Stimulated activated CD4-positive, alpha-beta T cell treated with anti-CD3 and anti-CD28 coated beads, Interleukin-2, amount 100 ng/mL, for 4 hours (primary cell): ENCODE results near the gene SYNDIG1.
"Not testable (repeated sequence)": the region's sequence is repeated elsewhere in the genome, so short reads cannot be mapped to it uniquely, and the experiment has no call there.

Experiments used
- DNase-seq: peaks from one replicate; pipeline ENCODE4 v3.0.0-alpha.2; 2020; ENCODE audit warnings: low read depth

The SYNDIG1 gene

GRCh38 chr20:24493181-24493580 lies 23.8 kb downstream of the SYNDIG1 start:
- DNase-seq: no peak

GRCh38 chr20:24493661-24494459 lies 24.4 kb downstream of the SYNDIG1 start:
- no peak for DNase-seq

DNA sequence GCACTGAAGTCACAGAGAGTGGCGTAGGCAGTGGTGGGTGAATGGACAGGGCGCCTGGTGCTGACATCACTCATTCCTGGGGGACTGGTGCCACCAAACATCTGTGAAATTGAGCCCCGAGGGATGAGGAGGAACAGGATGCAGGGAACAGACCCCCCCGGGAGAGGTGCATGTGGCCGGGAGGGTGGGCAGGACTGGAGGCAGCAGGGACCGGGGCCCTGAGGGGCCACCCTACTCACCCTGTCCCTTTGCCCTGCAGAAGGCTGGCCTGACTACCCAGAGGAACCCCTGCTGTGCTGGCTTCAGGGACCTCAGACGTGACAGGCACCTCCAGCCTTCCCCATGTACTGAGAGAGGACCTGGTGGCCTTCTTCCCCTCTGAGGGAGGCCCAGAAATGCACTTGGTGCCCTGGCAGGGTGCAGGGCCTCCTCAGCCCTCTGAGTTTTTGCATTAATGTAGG lies 25.1 kb downstream of the SYNDIG1 start:
- DNase-seq: no peak

GRCh38 chr20:24495266-24495665 lies 25.8 kb downstream of the SYNDIG1 start:
- no peak for DNase-seq

- no peak for DNase-seq
Observed at GRCh38 chr20:24497851-24498250, 28.4 kb downstream of the SYNDIG1 start.

GRCh38 chr20:24498641-24499040 lies 29.2 kb downstream of the SYNDIG1 start:
- no peak for DNase-seq

DNA sequence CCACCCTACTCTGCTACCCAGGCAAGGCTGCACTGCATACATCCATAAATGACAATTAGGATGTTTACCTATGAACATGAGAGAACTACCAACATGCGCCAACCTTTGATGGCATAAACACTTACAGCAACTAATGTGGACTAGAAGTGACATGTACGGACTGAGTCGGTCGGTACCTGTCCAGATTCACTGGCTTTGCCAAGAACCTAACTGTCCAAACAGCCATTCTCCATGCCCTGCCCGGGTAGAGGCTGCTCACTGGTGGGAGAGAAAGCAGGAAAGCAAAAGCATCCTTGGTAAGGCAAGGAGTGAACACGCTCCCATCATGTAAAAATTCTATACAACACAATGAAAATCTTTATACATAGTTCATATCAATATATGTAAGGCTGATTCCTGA lies 30.0 kb downstream of the SYNDIG1 start:
- DNase-seq: no peak

GRCh38 chr20:24501764-24502556 lies 32.5 kb downstream of the SYNDIG1 start:
- DNase-seq: no peak

DNA sequence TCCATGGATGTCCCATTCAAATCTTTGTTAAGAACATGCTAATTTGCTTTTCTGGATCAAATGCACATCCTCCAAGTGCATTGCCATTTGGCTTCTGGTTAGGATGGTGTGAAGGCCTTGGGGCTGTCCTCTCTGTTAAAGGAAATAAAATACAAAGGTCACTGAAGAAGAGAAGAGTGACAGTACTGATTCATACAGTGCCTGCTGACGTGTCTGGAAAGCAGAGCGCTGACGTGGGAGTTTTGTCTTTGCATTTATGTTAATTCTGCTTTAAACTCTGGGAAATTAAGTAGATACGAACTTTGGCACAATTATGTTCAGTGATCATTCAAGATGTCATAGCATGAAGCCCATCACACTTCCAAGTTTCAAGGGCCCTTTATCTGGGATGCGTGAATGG lies 33.2 kb downstream of the SYNDIG1 start:
- DNase-seq: no peak

GRCh38 chr20:24503352-24503931 lies 34.0 kb downstream of the SYNDIG1 start:
- no peak for DNase-seq

- DNase-seq: no peak
Observed at GRCh38 chr20:24504331-24505285, 35.2 kb downstream of the SYNDIG1 start.

GRCh38 chr20:24506146-24506545 lies 36.7 kb downstream of the SYNDIG1 start:
- no peak for DNase-seq

DNA sequence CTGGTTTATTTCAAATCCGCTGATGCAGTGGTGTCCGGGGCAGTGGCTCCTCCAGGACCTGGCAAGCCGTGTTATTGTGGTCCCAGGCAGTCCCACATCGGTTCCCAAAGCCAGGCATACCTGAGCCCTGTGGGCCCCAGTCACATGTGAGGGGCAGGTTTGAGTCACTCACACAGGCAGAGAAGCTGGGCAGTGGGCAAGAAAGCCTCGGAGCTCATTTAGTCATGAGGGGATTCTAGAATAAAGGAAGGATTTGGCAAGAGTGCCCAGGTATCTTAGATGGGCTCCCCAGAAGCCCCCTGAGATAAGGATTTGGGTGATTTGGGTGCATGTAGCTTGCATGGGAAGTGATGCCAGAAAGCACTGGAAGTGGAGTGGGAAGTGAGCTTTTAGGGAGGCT lies 37.3 kb downstream of the SYNDIG1 start:
- no peak for DNase-seq

DNA sequence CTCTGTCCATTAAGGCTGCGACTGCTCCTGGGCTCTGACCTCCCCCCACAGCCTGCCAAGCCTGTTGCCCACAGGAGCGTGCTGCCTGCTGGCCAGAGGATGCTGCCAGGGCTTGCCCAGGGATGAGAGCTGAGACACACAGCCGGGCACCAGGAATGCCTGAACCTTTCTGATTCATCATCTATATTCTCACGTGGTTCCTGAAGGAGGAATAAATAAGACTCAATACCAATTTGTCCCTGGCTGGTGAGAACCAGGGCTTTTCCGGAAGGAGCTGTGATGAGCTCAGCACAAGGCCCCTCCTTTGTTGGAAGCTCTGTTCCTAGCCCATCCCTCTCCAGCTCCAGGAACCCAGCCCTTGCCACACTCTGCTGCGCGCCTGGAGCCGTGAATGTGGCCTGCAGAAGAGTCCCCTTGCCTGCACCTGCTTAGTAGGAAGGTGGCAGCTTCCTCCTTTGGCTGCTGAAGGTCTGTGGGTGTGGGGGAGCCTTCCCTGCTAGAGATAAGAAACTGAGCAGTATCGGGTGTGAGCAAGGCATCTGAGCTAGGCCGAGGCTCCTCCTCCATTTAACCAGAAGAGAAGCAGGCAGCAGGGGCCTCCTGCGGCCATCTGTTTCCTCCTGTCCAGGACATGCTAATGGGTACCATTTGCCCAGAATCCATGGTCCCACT lies 37.9 kb downstream of the SYNDIG1 start:
- DNase-seq: no peak

GRCh38 chr20:24512441-24512840 lies 43.0 kb downstream of the SYNDIG1 start:
- not testable (repeated sequence) for DNase-seq

DNA sequence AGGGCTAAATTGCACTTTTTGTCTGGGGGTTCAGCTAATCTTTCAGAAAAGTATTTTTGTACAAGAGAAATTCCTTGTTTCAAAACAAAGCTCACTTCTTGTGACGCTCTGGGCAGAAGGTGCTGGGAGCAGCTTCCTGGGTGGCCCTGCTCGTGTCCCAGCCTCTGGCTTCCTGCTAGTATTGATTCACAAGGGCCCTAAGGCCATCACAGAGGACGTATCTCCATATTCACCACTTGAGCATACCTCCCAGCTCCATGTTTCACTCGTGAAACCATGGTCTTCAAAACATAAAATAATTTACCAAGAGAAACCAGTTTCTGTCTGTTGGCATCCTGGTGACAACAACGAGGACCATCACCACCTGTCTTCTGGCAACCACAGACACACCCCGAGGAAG lies 49.1 kb downstream of the SYNDIG1 start:
- DNase-seq: no peak

GRCh38 chr20:24519476-24519875 lies 50.0 kb downstream of the SYNDIG1 start:
- DNase-seq: no peak

GRCh38 chr20:24521032-24521431 lies 51.6 kb downstream of the SYNDIG1 start:
- DNase-seq: no peak

DNA sequence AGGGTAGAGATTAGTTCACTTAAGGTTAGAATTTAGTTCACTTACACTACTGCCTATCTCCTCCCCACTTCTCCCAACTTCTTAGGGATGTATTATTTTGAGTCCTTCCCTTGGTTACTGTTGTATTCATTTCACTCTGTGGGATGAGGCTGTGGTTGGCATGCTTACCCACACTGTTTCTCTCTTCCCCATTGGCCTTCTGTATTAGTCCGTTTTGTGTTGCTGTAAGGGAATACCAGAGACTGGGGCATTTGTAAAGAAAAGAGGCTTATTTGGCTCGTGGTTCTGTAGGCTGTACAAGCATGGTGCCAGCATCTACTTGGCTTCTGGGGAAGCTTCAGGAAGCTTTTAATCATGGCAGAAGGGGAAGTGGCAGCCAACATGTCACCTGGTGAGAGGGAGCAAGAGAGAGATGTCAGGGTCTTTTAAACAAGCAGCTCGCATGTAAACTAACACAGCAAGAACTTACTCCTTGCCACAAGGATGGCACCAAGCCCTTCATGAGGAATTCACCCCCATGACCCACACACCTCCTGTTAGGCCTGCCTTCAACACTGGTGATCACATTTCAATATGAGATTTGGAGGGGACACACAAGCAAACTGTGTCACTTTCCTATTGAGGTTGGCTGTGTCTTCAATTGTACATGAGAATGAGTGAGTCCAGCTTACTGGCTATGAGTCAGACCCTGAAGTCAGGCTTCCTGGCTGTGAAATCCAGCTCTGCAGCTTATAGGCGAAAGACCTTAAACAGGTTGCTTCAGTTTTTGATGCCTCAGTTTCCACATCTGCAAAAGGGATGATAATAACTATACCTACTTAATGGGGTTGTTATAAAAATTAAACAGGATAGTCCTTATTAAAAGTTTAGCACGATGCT lies 53.3 kb downstream of the SYNDIG1 start:
- DNase-seq: no peak

DNA sequence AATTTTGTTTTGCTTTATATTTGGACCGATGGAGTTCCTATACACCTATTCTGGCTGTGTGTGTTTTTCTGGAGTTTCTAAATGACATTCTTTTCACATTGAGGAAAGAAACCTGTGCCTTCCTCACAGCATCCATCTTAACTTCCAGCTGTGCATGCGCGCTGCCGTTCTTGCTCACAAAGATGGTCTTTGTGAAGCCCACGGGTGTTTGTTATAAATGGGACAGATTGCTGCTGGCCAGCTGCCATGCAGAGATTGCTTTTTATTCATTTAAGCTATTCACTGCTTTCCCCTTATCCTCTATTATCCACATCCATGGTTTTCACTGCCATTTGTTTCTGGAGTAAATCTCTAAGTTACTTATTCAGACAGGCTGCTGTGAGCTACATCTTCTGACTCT lies 54.2 kb downstream of the SYNDIG1 start:
- DNase-seq: no peak
